ENCODE data around the gene PADI3. TPM values are rescaled to one million over a fixed set of nuclear protein-coding genes. Genes with fewer than 3 reads are reported as not detected.

The PADI3 gene
- polyA plus RNA-seq, 4 donors, result 0.01 to 0.04 TPM; not detected in 2

DNA sequence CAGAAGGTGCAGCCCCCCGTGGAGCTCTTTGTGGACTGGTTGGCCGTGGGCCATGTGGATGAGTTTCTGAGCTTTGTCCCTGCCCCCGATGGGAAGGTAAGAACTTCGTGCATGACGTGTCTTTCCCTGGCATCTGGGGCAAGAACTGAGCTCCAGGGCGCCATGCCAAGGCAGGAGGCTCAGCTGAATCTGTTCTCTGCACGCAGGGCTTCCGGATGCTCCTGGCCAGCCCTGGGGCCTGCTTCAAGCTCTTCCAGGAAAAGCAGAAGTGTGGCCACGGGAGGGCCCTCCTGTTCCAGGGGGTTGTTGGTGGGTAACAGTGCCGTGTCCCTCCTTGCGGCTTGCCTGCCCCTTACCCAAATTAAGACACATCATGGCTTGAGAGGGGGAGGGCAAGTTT, 27.7 kb downstream of the PADI3 start:
- 29 to 43% (median 31%) methylated on average over 11 of the region's 11 CpGs for WGBS, 3 donors
- no peaks in the 10 kb centered on the region for H3K9me3 ChIP-seq (ENCODE audit: control insufficient read depth in 2 of 2, insufficient read depth in 1 of 2, low read depth in 1 of 2, low read length in 1 of 2)
- DNase-seq (no peak), FAIRE-seq (no peak)
- no peaks in the 10 kb centered on the region for H3K36me3 ChIP-seq (ENCODE audit: control insufficient read depth in 3 of 3, insufficient read depth in 2 of 3, low read depth in 1 of 3, low read length in 3 of 3)
- H3K4me1 ChIP-seq (ENCODE audit: control insufficient read depth in 3 of 3, insufficient read depth in 2 of 3, low read depth in 1 of 3, low read length in 2 of 3), result no peaks in the 10 kb centered on the region
- no peak overlapping the region for H3K4me3 ChIP-seq (ENCODE audit: low read depth in 1 of 3, low read length in 3 of 3)
- no peaks in the 10 kb centered on the region for H3K27me3 ChIP-seq (ENCODE audit: control insufficient read depth in 3 of 3, insufficient read depth in 3 of 3, low read length in 3 of 3)
- H3K27ac ChIP-seq (ENCODE audit: low read depth in 1 of 3, low read length in 2 of 3), result no peak overlapping the region

DNA sequence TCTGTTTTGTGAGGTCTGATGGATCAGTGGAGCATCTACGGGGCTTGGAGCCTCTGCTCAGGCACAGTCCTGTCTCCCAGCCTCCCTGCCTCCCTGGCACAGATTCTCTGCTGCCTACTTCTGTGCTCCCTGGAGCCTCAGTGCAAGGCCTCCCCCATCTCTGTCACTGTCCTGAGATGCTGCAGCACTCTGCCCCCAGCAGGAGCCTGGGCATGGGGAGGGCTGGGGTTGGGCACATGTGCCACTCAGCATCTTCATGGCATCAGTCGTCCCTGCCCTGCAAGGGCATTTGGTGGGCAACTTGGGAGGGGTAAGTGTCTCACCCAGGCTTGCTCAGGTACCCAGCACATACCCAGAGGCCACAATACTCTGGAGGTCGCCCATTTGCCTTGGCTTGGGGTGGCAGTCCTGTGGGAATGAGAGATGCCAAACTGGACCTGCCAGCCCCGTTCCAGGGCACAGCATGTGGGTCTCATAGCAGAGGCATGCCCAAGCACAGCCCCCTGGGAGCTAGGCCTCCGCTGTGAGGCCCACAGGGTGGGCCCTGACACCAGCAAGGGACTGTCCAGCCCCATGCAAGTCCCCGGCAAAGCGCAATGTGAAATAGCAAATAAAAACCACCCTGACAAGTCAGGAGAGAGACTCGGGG, 28.7 kb downstream of the PADI3 start:
- H3K36me3 ChIP-seq (ENCODE audit: control insufficient read depth in 3 of 3, insufficient read depth in 2 of 3, low read depth in 1 of 3, low read length in 3 of 3), result no peaks in the 10 kb centered on the region
- H3K27me3 ChIP-seq (ENCODE audit: control insufficient read depth in 3 of 3, insufficient read depth in 3 of 3, low read length in 3 of 3), result no peaks in the 10 kb centered on the region
- no peaks in the 10 kb centered on the region for H3K9me3 ChIP-seq (ENCODE audit: control insufficient read depth in 2 of 2, insufficient read depth in 1 of 2, low read depth in 1 of 2, low read length in 1 of 2)
- H3K4me3 ChIP-seq (ENCODE audit: low read depth in 1 of 3, low read length in 3 of 3), result no peak overlapping the region
- 74 to 80% (median 75%) methylated on average over 8 of the region's 8 CpGs for WGBS, 3 donors
- DNase-seq, result no peak
- no peak overlapping the region for H3K27ac ChIP-seq (ENCODE audit: low read depth in 1 of 3, low read length in 2 of 3)
- no peaks in the 10 kb centered on the region for H3K4me1 ChIP-seq (ENCODE audit: control insufficient read depth in 3 of 3, insufficient read depth in 2 of 3, low read depth in 1 of 3, low read length in 2 of 3)
- no peak for FAIRE-seq

- Histone ChIP-seq H3K27ac (ENCODE audit: low read depth in 1 of 3, low read length in 2 of 3) (no peak overlapping the region), H3K27me3 (ENCODE audit: control insufficient read depth in 3 of 3, insufficient read depth in 3 of 3, low read length in 3 of 3) (no peaks in the 10 kb centered on the region), H3K36me3 (ENCODE audit: control insufficient read depth in 3 of 3, insufficient read depth in 2 of 3, low read depth in 1 of 3, low read length in 3 of 3) (no peaks in the 10 kb centered on the region), H3K9me3 (ENCODE audit: control insufficient read depth in 2 of 2, insufficient read depth in 1 of 2, low read depth in 1 of 2, low read length in 1 of 2) (no peaks in the 10 kb centered on the region), H3K4me3 (ENCODE audit: low read depth in 1 of 3, low read length in 3 of 3) (no peak overlapping the region), H3K4me1 (ENCODE audit: control insufficient read depth in 3 of 3, insufficient read depth in 2 of 3, low read depth in 1 of 3, low read length in 2 of 3) (no peaks in the 10 kb centered on the region)
- 68 to 81% (median 72%) methylated on average over 14 of the region's 14 CpGs for WGBS, 3 donors
- no peak for FAIRE-seq
- no peak for DNase-seq
Observed at GRCh38 chr1:17278996-17279830, 30.3 kb downstream of the PADI3 start.

DNA sequence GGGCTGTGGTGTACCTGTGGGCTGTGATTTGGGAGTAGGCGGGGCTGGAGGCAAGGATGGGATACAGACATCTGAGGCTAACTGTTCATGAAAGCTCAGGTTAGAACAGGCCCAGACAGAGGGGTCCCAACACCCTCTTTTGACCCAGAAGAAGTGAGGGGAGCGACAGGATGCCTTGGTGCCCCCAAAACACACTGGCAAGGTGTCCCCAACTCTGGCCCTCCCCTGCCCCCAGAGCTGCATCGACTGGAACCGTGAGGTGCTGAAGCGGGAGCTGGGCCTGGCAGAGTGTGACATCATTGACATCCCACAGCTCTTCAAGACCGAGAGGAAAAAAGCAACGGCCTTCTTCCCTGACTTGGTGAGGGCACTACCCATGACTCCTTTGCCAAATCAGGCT, 31.5 kb downstream of the PADI3 start:
- 64 to 78% (median 71%) methylated on average over 7 of the region's 7 CpGs for WGBS, 3 donors
- no peaks in the 10 kb centered on the region for H3K27me3 ChIP-seq (ENCODE audit: control insufficient read depth in 3 of 3, insufficient read depth in 3 of 3, low read length in 3 of 3)
- no peaks in the 10 kb centered on the region for H3K4me1 ChIP-seq (ENCODE audit: control insufficient read depth in 3 of 3, insufficient read depth in 2 of 3, low read depth in 1 of 3, low read length in 2 of 3)
- H3K36me3 ChIP-seq (ENCODE audit: control insufficient read depth in 3 of 3, insufficient read depth in 2 of 3, low read depth in 1 of 3, low read length in 3 of 3), result no peaks in the 10 kb centered on the region
- no peak overlapping the region for H3K27ac ChIP-seq (ENCODE audit: low read depth in 1 of 3, low read length in 2 of 3)
- no peak overlapping the region for H3K4me3 ChIP-seq (ENCODE audit: low read depth in 1 of 3, low read length in 3 of 3)
- FAIRE-seq (no peak), DNase-seq (no peak)
- H3K9me3 ChIP-seq (ENCODE audit: control insufficient read depth in 2 of 2, insufficient read depth in 1 of 2, low read depth in 1 of 2, low read length in 1 of 2), result no peaks in the 10 kb centered on the region

DNA sequence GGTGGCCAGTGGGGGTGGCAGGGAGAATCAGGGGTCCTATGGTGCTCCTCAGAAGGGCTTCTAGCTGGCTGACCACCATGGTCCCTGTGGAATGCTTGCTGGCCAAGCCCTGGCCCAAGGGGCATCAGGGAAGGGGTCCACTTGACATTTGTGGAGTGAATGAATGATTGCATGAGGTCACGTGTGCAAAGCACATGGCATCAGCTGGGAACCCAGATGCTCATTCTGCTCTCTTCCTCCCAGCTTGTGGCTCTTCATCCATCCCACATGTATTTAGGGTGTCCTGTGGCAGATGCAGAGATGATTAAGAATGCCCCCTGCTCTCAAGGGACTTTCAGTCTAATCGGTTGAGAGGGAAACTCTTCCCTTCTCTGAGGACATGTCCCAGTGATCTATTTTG, 32.0 kb downstream of the PADI3 start:
- DNase-seq, result no peak
- H3K36me3 ChIP-seq (ENCODE audit: control insufficient read depth in 3 of 3, insufficient read depth in 2 of 3, low read depth in 1 of 3, low read length in 3 of 3), result no peaks in the 10 kb centered on the region
- no peak for FAIRE-seq
- no peaks in the 10 kb centered on the region for H3K27me3 ChIP-seq (ENCODE audit: control insufficient read depth in 3 of 3, insufficient read depth in 3 of 3, low read length in 3 of 3)
- H3K4me3 ChIP-seq (ENCODE audit: low read depth in 1 of 3, low read length in 3 of 3), result no peak overlapping the region
- H3K27ac ChIP-seq (ENCODE audit: low read depth in 1 of 3, low read length in 2 of 3), result no peak overlapping the region
- H3K4me1 ChIP-seq (ENCODE audit: control insufficient read depth in 3 of 3, insufficient read depth in 2 of 3, low read depth in 1 of 3, low read length in 2 of 3), result no peaks in the 10 kb centered on the region
- H3K9me3 ChIP-seq (ENCODE audit: control insufficient read depth in 2 of 2, insufficient read depth in 1 of 2, low read depth in 1 of 2, low read length in 1 of 2), result no peaks in the 10 kb centered on the region
- 76 to 87% (median 79%) methylated on average over 2 of the region's 2 CpGs for WGBS, 3 donors

DNA sequence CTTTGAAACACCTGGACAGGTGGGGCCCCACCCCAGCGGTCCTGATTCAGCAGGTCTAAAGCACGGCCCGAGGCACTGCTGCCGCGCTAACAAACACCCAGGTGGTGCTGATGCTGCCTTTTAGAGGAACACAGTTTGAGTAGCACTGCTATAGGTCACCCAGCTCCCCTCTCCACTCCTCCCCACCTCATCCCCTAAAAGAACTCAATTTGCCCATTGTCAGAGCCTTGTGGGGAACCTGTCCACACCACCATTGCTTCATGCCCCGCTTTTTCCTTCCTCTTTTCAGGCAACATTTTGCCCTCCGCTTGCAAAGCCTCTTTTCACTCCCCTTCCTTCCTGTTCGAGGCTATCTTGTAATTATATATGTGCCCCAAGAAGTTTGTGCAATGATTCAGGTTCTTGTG, 32.9 kb downstream of the PADI3 start:
- H3K27ac ChIP-seq (ENCODE audit: low read depth in 1 of 3, low read length in 2 of 3), result no peak overlapping the region
- DNase-seq, result no peak

GRCh38 chr1:17282836-17283235, 33.9 kb downstream of the PADI3 start:
- WGBS, 3 donors, result 71 to 87% (median 74%) methylated on average over 4 to 5 of the region's 5 CpGs
- no peak for DNase-seq
- no peak overlapping the region for H3K4me3 ChIP-seq (ENCODE audit: low read depth in 1 of 3, low read length in 3 of 3)
- no peaks in the 10 kb centered on the region for H3K4me1 ChIP-seq (ENCODE audit: control insufficient read depth in 3 of 3, insufficient read depth in 2 of 3, low read depth in 1 of 3, low read length in 2 of 3)
- no peaks in the 10 kb centered on the region for H3K36me3 ChIP-seq (ENCODE audit: control insufficient read depth in 3 of 3, insufficient read depth in 2 of 3, low read depth in 1 of 3, low read length in 3 of 3)
- no peaks in the 10 kb centered on the region for H3K27me3 ChIP-seq (ENCODE audit: control insufficient read depth in 3 of 3, insufficient read depth in 3 of 3, low read length in 3 of 3)
- H3K9me3 ChIP-seq (ENCODE audit: control insufficient read depth in 2 of 2, insufficient read depth in 1 of 2, low read depth in 1 of 2, low read length in 1 of 2), result no peaks in the 10 kb centered on the region
- no peak overlapping the region for H3K27ac ChIP-seq (ENCODE audit: low read depth in 1 of 3, low read length in 2 of 3)
- no peak for FAIRE-seq

More for the DNA sequence above, 32.9 kb downstream of the PADI3 start:
- Histone ChIP-seq H3K27me3 (ENCODE audit: control insufficient read depth in 3 of 3, insufficient read depth in 3 of 3, low read length in 3 of 3) (no peaks in the 10 kb centered on the region), H3K4me3 (ENCODE audit: low read depth in 1 of 3, low read length in 3 of 3) (no peak overlapping the region), H3K4me1 (ENCODE audit: control insufficient read depth in 3 of 3, insufficient read depth in 2 of 3, low read depth in 1 of 3, low read length in 2 of 3) (no peaks in the 10 kb centered on the region), H3K9me3 (ENCODE audit: control insufficient read depth in 2 of 2, insufficient read depth in 1 of 2, low read depth in 1 of 2, low read length in 1 of 2) (no peaks in the 10 kb centered on the region), H3K36me3 (ENCODE audit: control insufficient read depth in 3 of 3, insufficient read depth in 2 of 3, low read depth in 1 of 3, low read length in 3 of 3) (no peaks in the 10 kb centered on the region)
- WGBS, 3 donors, result 35 to 59% (median 44%) methylated on average over 8 of the region's 8 CpGs
- FAIRE-seq, result no peak

GRCh38 chr1:17286646-17287045, 37.7 kb downstream of the PADI3 start:
- H3K27me3 ChIP-seq (ENCODE audit: control insufficient read depth in 3 of 3, insufficient read depth in 3 of 3, low read length in 3 of 3), result peaks cover 0 to 4% (median 0%) of the 10 kb centered on the region in 3 donors
- no peaks in the 10 kb centered on the region for H3K4me1 ChIP-seq (ENCODE audit: control insufficient read depth in 3 of 3, insufficient read depth in 2 of 3, low read depth in 1 of 3, low read length in 2 of 3)
- H3K9me3 ChIP-seq (ENCODE audit: control insufficient read depth in 2 of 2, insufficient read depth in 1 of 2, low read depth in 1 of 2, low read length in 1 of 2), result no peaks in the 10 kb centered on the region
- DNase-seq (no peak), FAIRE-seq (no peak)
- no peaks in the 10 kb centered on the region for H3K36me3 ChIP-seq (ENCODE audit: control insufficient read depth in 3 of 3, insufficient read depth in 2 of 3, low read depth in 1 of 3, low read length in 3 of 3)
- WGBS, 3 donors, result 76 to 88% (median 79%) methylated on average over 5 of the region's 5 CpGs
- H3K4me3 ChIP-seq (ENCODE audit: low read depth in 1 of 3, low read length in 3 of 3), result no peak overlapping the region
- no peak overlapping the region for H3K27ac ChIP-seq (ENCODE audit: low read depth in 1 of 3, low read length in 2 of 3)
